Karpas-422 (cell line): ENCODE measurements around the gene UBAC1. TPM values are rescaled to one million over a fixed set of nuclear protein-coding genes. Genes with fewer than 3 reads are reported as not detected.

Experiments
- DNase-seq: peaks from one replicate; pipeline ENCODE4 v3.0.0-alpha.2; 2015
- H2AFZ ChIP-seq: fragments of 200-600 bp; sonication (generic); 2 replicates; pipeline ENCODE4 v1.6.1; 2014; ENCODE audit warnings: antibody characterized with exemption, low read length, mixed read lengths
- H3K27ac ChIP-seq: fragments of 200-600 bp; sonication (generic); 2 replicates; pipeline ENCODE4 v1.5.1; 2014; ENCODE audit warnings: mild to moderate bottlenecking, low read length, moderate library complexity
- H3K27me3 ChIP-seq: fragments of 200-600 bp; sonication (generic); 2 replicates; pipeline ENCODE4 v1.6.1; 2014; ENCODE audit warnings: low read length, mixed read lengths
- H3K36me3 ChIP-seq: fragments of 200-600 bp; sonication (generic); 2 replicates; pipeline ENCODE4 v1.6.1; 2014; ENCODE audit warnings: low read length, mixed read lengths; ENCODE audit not compliant: insufficient read depth
- H3K4me1 ChIP-seq: fragments of 200-600 bp; sonication (generic); 2 replicates; pipeline ENCODE4 v1.6.1; 2014; ENCODE audit warnings: mild to moderate bottlenecking, low read length, mixed read lengths
- H3K4me2 ChIP-seq: fragments of 200-600 bp; sonication (generic); 2 replicates; pipeline ENCODE4 v1.6.1; 2014; ENCODE audit warnings: low read length, low read depth, mild to moderate bottlenecking; ENCODE audit not compliant: poor library complexity, severe bottlenecking
- H3K4me3 ChIP-seq: fragments of 200-600 bp; sonication (generic); 2 replicates; pipeline ENCODE4 v1.5.1; 2014; ENCODE audit warnings: mild to moderate bottlenecking, antibody characterized with exemption, low read length, mixed read lengths
- H3K79me2 ChIP-seq: fragments of 200-600 bp; sonication (generic); 2 replicates; pipeline ENCODE4 v1.6.1; 2014; ENCODE audit warnings: mild to moderate bottlenecking, low read length, mixed read lengths
- H3K9ac ChIP-seq: fragments of 200-600 bp; sonication (generic); 2 replicates; pipeline ENCODE4 v1.6.0; 2014; ENCODE audit warnings: low read length
- H3K9me2 ChIP-seq: fragments of 200-600 bp; sonication (generic), shearing (Covaris generic); replicated peaks from 2 replicates; pipeline ENCODE4 v1.6.0; 2014; ENCODE audit warnings: mild to moderate bottlenecking, low read length, moderate library complexity; ENCODE audit not compliant: insufficient read depth
- H3K9me3 ChIP-seq: fragments of 300-700, 200-600 bp; sonication (generic); 2 replicates; pipeline ENCODE4 v1.6.1; 2014; ENCODE audit warnings: low read length, mixed read lengths
- H4K20me1 ChIP-seq: fragments of 200-600 bp; sonication (generic); 2 replicates; pipeline ENCODE4 v1.6.1; 2014; ENCODE audit warnings: mild to moderate bottlenecking, antibody characterized with exemption, low read length, low read depth; ENCODE audit not compliant: insufficient read depth
- total RNA-seq: library from RNA; depleted of rRNA; stranded (reverse); fragments of >200 nt; shearing (Covaris generic); gene quantifications from 2 replicates; pipeline ENCODE4 v1.2.3, GENCODE V29; 2014; ENCODE audit warnings: low replicate concordance; rRNA removed

UBAC1 gene
- total RNA-seq, 1 experiment from 2014 or later, result 32.1 TPM

- Histone ChIP-seq H3K4me1 (peaks cover 73% of the 10 kb centered on the region), H3K4me3 (no peak overlapping the region), H3K9me3 (no peaks in the 10 kb centered on the region), H3K9ac (no peak overlapping the region), H3K9me2 (no peaks in the 10 kb centered on the region), H3K4me2 (peak overlapping the region; percentile 6), H3K79me2 (peaks cover 97% of the 10 kb centered on the region), H4K20me1 (peaks cover 54% of the 10 kb centered on the region), H3K36me3 (no peaks in the 10 kb centered on the region), H2AFZ (no peak overlapping the region), H3K27me3 (no peaks in the 10 kb centered on the region), H3K27ac (no peak overlapping the region)
- DNase-seq, result peak; percentile 81
Measured at GRCh38 chr9:135883410-135884089, 77.6 kb downstream of the UBAC1 start.

Other genes starting within 250 kb of the UBAC1 start
- gene CAMSAP1, start 53.8 kb downstream of the UBAC1 start, total RNA-seq, result 24.8 and 26.9 TPM in 2 replicates
- gene NACC2, start 133.9 kb upstream of the UBAC1 start, total RNA-seq, result not detected in 2 replicates
- 15.1 and 40.9 TPM in 2 replicates for gene TMEM250, start 157.5 kb upstream of the UBAC1 start, total RNA-seq
- gene LHX3, start 243.8 kb upstream of the UBAC1 start, total RNA-seq, result not detected in 2 replicates